MM.1S (cell line): ENCODE measurements around the gene APPL1.

ENCODE experiments used
- EZH2 ChIP-seq: fragments of 300-600 bp; sonication (generic); optimal IDR thresholded peaks from 2 replicates; pipeline ENCODE3; 2017; ENCODE audit warnings: low read depth, mild to moderate bottlenecking, antibody characterized with exemption, low read length, mixed read lengths
- TF ChIP-seq, protein P1 (sequence below): fragments of 300-600 bp; sonication (generic); IDR thresholded peaks from 2 replicates; pipeline ENCODE4 v1.5.1; 2016; ENCODE audit warnings: antibody characterized with exemption, low read length, mixed read lengths

DNA sequence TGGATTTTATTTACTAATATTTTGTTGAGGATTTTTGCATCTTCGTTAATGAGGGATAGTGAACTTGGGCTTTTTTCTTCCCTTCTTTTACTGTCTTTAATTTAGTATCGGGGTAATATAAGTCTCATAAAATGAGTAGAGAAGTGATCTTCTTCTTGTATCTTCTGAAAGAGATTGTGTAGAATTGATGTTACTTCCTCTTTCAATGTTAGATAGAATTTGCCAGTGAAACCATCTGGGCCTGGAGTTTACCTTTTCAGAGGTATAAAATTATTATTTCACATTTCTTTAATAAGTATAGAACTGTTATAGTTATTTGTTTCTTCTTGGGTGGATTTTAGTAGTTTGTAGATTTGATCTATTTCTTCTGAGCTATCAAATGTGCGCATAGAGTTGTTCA, 35.5 kb upstream of the APPL1 start:
- TF ChIP-seq, protein P1, sequence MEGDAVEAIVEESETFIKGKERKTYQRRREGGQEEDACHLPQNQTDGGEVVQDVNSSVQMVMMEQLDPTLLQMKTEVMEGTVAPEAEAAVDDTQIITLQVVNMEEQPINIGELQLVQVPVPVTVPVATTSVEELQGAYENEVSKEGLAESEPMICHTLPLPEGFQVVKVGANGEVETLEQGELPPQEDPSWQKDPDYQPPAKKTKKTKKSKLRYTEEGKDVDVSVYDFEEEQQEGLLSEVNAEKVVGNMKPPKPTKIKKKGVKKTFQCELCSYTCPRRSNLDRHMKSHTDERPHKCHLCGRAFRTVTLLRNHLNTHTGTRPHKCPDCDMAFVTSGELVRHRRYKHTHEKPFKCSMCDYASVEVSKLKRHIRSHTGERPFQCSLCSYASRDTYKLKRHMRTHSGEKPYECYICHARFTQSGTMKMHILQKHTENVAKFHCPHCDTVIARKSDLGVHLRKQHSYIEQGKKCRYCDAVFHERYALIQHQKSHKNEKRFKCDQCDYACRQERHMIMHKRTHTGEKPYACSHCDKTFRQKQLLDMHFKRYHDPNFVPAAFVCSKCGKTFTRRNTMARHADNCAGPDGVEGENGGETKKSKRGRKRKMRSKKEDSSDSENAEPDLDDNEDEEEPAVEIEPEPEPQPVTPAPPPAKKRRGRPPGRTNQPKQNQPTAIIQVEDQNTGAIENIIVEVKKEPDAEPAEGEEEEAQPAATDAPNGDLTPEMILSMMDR: no peak
- no peak for TF ChIP-seq EZH2
